IMR-90 (cell line): ENCODE results near the gene SRSF5. TPM values are rescaled to one million over a fixed set of nuclear protein-coding genes. Genes with fewer than 3 reads are reported as not detected.

Source experiments
- ATAC-seq: fragments of 200-7000 bp; cut with Tn5 transposase; 2 replicates; pipeline ENCODE4 v1.9.1; 2020; ENCODE audit warnings: low read depth, mild to moderate bottlenecking, moderate library complexity
- BruUV-seq: library from RNA; stranded (reverse); fragments of 400-500 nt; replicated peaks from 2 replicates; lab custom pipeline; 2021; lab: Mats Ljungman, UMichigan
- CTCF ChIA-PET: fragments of 300-600 bp; formaldehyde crosslinking; extraction: SDS; loops from one replicate; lab custom pipeline; 2021; ENCODE audit warnings: antibody characterized with exemption; lab: Yijun Ruan, JAX
- POLR2A ChIA-PET: fragments of 300-600 bp; sonication (Branson Sonifier 250); formaldehyde crosslinking; loops from one replicate; lab custom pipeline; 2022; ENCODE audit warnings: antibody characterized with exemption; ENCODE audit not compliant: unreplicated experiment; lab: Charles Lee
- DNase-seq: peaks from one replicate; pipeline ENCODE4 v3.0.0; 2013
- H2AFZ ChIP-seq: replicated peaks from 2 replicates; pipeline ENCODE3; 2013; ENCODE audit warnings: low read length, mild to moderate bottlenecking; ENCODE audit not compliant: poor library complexity
- H2AK5ac ChIP-seq: 2 replicates; pipeline ENCODE4 v1.6.1; 2013; ENCODE audit warnings: low read depth, low read length, inconsistent platforms
- H2AK9ac ChIP-seq: replicated peaks from 2 replicates; pipeline ENCODE3; 2013; ENCODE audit warnings: mild to moderate bottlenecking, low read depth, low read length, moderate library complexity; ENCODE audit not compliant: poor library complexity
- H2BK120ac ChIP-seq: 2 replicates; pipeline ENCODE4 v1.6.1; 2013; ENCODE audit warnings: low read depth, low read length, inconsistent platforms
- H2BK15ac ChIP-seq: 3 replicates; pipeline ENCODE4 v1.6.1; 2013; ENCODE audit warnings: low read depth, low read length, inconsistent platforms
- H2BK20ac ChIP-seq: 2 replicates; pipeline ENCODE4 v1.6.1; 2013; ENCODE audit warnings: low read depth, mild to moderate bottlenecking, inconsistent platforms, low read length, moderate library complexity
- H2BK5ac ChIP-seq: 2 replicates; pipeline ENCODE4 v1.6.1; 2013; ENCODE audit warnings: mild to moderate bottlenecking, low read depth, low read length, inconsistent platforms; ENCODE audit not compliant: poor library complexity, severe bottlenecking
- H3K14ac ChIP-seq: replicated peaks from 2 replicates; pipeline ENCODE4 v1.6.1; 2013; ENCODE audit warnings: low read depth, low read length, inconsistent platforms
- H3K18ac ChIP-seq: 2 replicates; pipeline ENCODE4 v1.6.1; 2013; ENCODE audit warnings: low read depth, low read length, control low read depth
- H3K23ac ChIP-seq: 2 replicates; pipeline ENCODE4 v1.6.1; 2013; ENCODE audit warnings: low read depth, low read length, inconsistent platforms
- H3K27ac ChIP-seq: 2 replicates; pipeline ENCODE4 v1.5.1; 2013; ENCODE audit warnings: mild to moderate bottlenecking, control low read depth, low read length; ENCODE audit not compliant: insufficient read depth
- H3K27me3 ChIP-seq: 2 replicates; pipeline ENCODE4 v1.6.1; 2013; ENCODE audit warnings: low read length; ENCODE audit not compliant: control insufficient read depth, insufficient read depth
- H3K36me3 ChIP-seq: 2 replicates; pipeline ENCODE4 v1.6.1; 2013; ENCODE audit warnings: low read length, mixed read lengths; ENCODE audit not compliant: control insufficient read depth, insufficient read depth
- H3K4ac ChIP-seq: 2 replicates; pipeline ENCODE4 v1.6.1; 2013; ENCODE audit warnings: low read depth, low read length, inconsistent platforms
- H3K4me1 ChIP-seq: 2 replicates; pipeline ENCODE4 v1.6.1; 2013; ENCODE audit warnings: low read length, mixed read lengths; ENCODE audit not compliant: control insufficient read depth, insufficient read depth
- H3K4me2 ChIP-seq: 2 replicates; pipeline ENCODE4 v1.6.1; 2013; ENCODE audit warnings: low read depth, mild to moderate bottlenecking, control low read depth, low read length, moderate library complexity
- H3K4me3 ChIP-seq: 2 replicates; pipeline ENCODE4 v1.5.1; 2013; ENCODE audit warnings: low read depth, mild to moderate bottlenecking, control low read depth, low read length, moderate library complexity; ENCODE audit not compliant: insufficient read depth
- H3K56ac ChIP-seq: 2 replicates; pipeline ENCODE4 v1.6.1; 2013; ENCODE audit warnings: low read length, inconsistent platforms; ENCODE audit not compliant: insufficient read depth; ENCODE audit errors: extremely low read depth
- H3K79me1 ChIP-seq, 2 experiments: 2 replicates each; pipeline ENCODE4 v1.6.1; 2013; ENCODE audit warnings: low read length in 2 of 2, inconsistent platforms in 1 of 2, low read depth in 1 of 2
- H3K9ac ChIP-seq: 2 replicates; pipeline ENCODE4 v1.6.1; 2013; ENCODE audit warnings: low read depth, low read length, control low read depth
- H3K9me1 ChIP-seq: 2 replicates; pipeline ENCODE4 v1.6.1; 2013; ENCODE audit warnings: low read length, inconsistent platforms; ENCODE audit not compliant: insufficient read depth
- H3K9me3 ChIP-seq: 2 replicates; pipeline ENCODE4 v1.6.1; 2013; ENCODE audit warnings: low read length; ENCODE audit not compliant: control insufficient read depth, insufficient read depth
- H4K20me1 ChIP-seq: 2 replicates; pipeline ENCODE4 v1.6.1; 2013; ENCODE audit warnings: low read length, inconsistent platforms; ENCODE audit not compliant: insufficient read depth
- H4K5ac ChIP-seq: 2 replicates; pipeline ENCODE4 v1.6.1; 2013; ENCODE audit warnings: mild to moderate bottlenecking, low read depth, low read length, control low read depth
- H4K8ac ChIP-seq, 2 experiments: 2 replicates each; pipeline ENCODE4 v1.6.1; 2013; ENCODE audit warnings: low read depth in 2 of 2, low read length in 2 of 2, control low read depth in 1 of 2, inconsistent platforms in 1 of 2
- H4K91ac ChIP-seq: 2 replicates; pipeline ENCODE4 v1.6.1; 2013; ENCODE audit warnings: low read depth, low read length, inconsistent platforms; ENCODE audit not compliant: insufficient read depth
- CEBPB ChIP-seq: IDR thresholded peaks from 2 replicates; pipeline ENCODE4 v1.6.1; 2012; ENCODE audit warnings: low read depth, low read length, improper control_type of control experiment
- CTCF ChIP-seq: conservative IDR thresholded peaks from 2 replicates; pipeline ENCODE4 v1.5.1; 2012; ENCODE audit warnings: mild to moderate bottlenecking, low read depth, low read length, improper control_type of control experiment
- ELK1 ChIP-seq: fragments of 150-350 bp; IDR thresholded peaks from 2 replicates; pipeline ENCODE4 v1.6.1; 2016; ENCODE audit warnings: low read depth, mild to moderate bottlenecking, low read length, moderate library complexity, borderline replicate concordance
- FOS ChIP-seq: fragments of 150-350 bp; IDR thresholded peaks from 2 replicates; pipeline ENCODE4 v1.6.1; 2016; ENCODE audit warnings: low read depth, low read length
- MAFK ChIP-seq: IDR thresholded peaks from 2 replicates; pipeline ENCODE4 v1.6.1; 2012; ENCODE audit warnings: low read depth, low read length, improper control_type of control experiment
- MAZ ChIP-seq: IDR thresholded peaks from 2 replicates; pipeline ENCODE4 v1.6.1; 2012; ENCODE audit warnings: low read depth, mild to moderate bottlenecking, low read length, improper control_type of control experiment, moderate library complexity, borderline replicate concordance
- MXI1 ChIP-seq: IDR thresholded peaks from 2 replicates; pipeline ENCODE4 v1.6.1; 2012; ENCODE audit warnings: low read depth, mild to moderate bottlenecking, low read length, moderate library complexity, borderline replicate concordance
- NFE2L2 ChIP-seq: fragments of 150-350 bp; IDR thresholded peaks from 2 replicates; pipeline ENCODE4 v1.6.1; 2016; ENCODE audit warnings: low read depth, mild to moderate bottlenecking, low read length
- POLR2A ChIP-seq: IDR thresholded peaks from 2 replicates; pipeline ENCODE4 v1.6.1; 2012; ENCODE audit warnings: mild to moderate bottlenecking, low read depth, low read length
- RAD21 ChIP-seq: IDR thresholded peaks from 2 replicates; pipeline ENCODE4 v1.6.1; 2012; ENCODE audit warnings: low read length, improper control_type of control experiment
- RCOR1 ChIP-seq: IDR thresholded peaks from 2 replicates; pipeline ENCODE4 v1.6.1; 2012; ENCODE audit warnings: mild to moderate bottlenecking, low read length, improper control_type of control experiment; ENCODE audit not compliant: insufficient replicate concordance
- USF2 ChIP-seq: fragments of 150-350 bp; IDR thresholded peaks from 2 replicates; pipeline ENCODE4 v1.6.1; 2017; ENCODE audit warnings: mild to moderate bottlenecking, antibody characterized with exemption, low read length, low read depth
- WGBS, 2 experiments: methylation state at CpG; one replicate each; pipeline versions ENCODE4 v1.1.5 to v1.1.7; 2013; ENCODE audit warnings: missing lambda C conversion rate in 2 of 2; ENCODE audit not compliant: insufficient read length in 1 of 2; ENCODE audit errors: extremely low coverage in 2 of 2; 5-methylcytosine and 5-hydroxymethylcytosine counted together
- dilution Hi-C: fragments of 300-500 bp; cut with HindIII; formaldehyde crosslinking; loops from one replicate; pipeline ENCODE4 v1.14.3; 2018; ENCODE audit warnings: low sequenced_read_pairs; ENCODE audit not compliant: unreplicated experiment
- in situ Hi-C: fragments of 300-500 bp; cut with MboI; formaldehyde crosslinking; loops from 3 replicates; pipeline ENCODE4 v1.14.3; 2019; ENCODE audit warnings: low sequenced_read_pairs, inconsistent platforms, mixed read lengths
- intact Hi-C: fragments of 100-400 bp; cut with micrococcal nuclease; formaldehyde crosslinking; loops from 2 replicates; pipeline ENCODE4 v1.10.0; 2022
- polyA plus RNA-seq, 3 experiments: library from polyadenylated mRNA; depleted of rRNA; stranded (reverse); fragments of >200 nt; gene quantifications; 2 replicates each; pipeline ENCODE4 v1.2.3, GENCODE V29; 2012; ENCODE audit warnings: low replicate concordance in 1 of 3
- total RNA-seq: library from RNA; depleted of rRNA; stranded (reverse); fragments of >200 nt; gene quantifications from 2 replicates; pipeline ENCODE4 v1.2.3, GENCODE V29; 2012

SRSF5 gene
- total and polyA plus RNA-seq, 2 of the 4 experiments (the other 2 are of a cell fraction) = 29.4 to 229 TPM

GRCh38 chr14:69815556-69815955, 48.6 kb downstream of the SRSF5 start:
- ChIA-PET POLR2A (no interaction called here), CTCF (interaction anchor here (1.7 kb wide), 1 partner anchor 213 kb away, joined by 7 read pairs; no protein-coding TSS in a partner anchor)
- no peak overlapping the region for H3K4me3 ChIP-seq
- H3K14ac ChIP-seq = no peak overlapping the region
- no peaks in the 10 kb centered on the region for H3K9me1 ChIP-seq
- H3K79me1 ChIP-seq = no peaks in the 10 kb centered on the region
- no peaks in the 10 kb centered on the region for H3K4me1 ChIP-seq
- DNase-seq (no peak), ATAC-seq (no peak)
- H3K4ac ChIP-seq = no peak overlapping the region
- H3K4me2 ChIP-seq = no peak overlapping the region
- H3K36me3 ChIP-seq = no peaks in the 10 kb centered on the region
- in situ Hi-C loops = loop anchor here (5.0 kb wide), 1 partner anchor 212 kb away; no protein-coding TSS in a partner anchor
- H2BK5ac ChIP-seq = no peak overlapping the region
- no peak overlapping the region for H2AK5ac ChIP-seq
- H3K27ac ChIP-seq = no peak overlapping the region
- intact Hi-C loops = loop anchor here (5.0 kb wide), 1 partner anchor 502 kb away; no protein-coding TSS in a partner anchor
- no peak overlapping the region for H3K56ac ChIP-seq
- H3K18ac ChIP-seq = no peak overlapping the region
- peaks cover 42% of the 10 kb centered on the region for H3K27me3 ChIP-seq
- no peak overlapping the region for H3K23ac ChIP-seq
- no peak overlapping the region for H4K91ac ChIP-seq
- no peaks in the 10 kb centered on the region for H4K20me1 ChIP-seq
- no peak overlapping the region for H4K8ac ChIP-seq
- no peak for TF ChIP-seq NFE2L2
- TF ChIP-seq ELK1 = no peak
- no peak for TF ChIP-seq POLR2A
- no peak for TF ChIP-seq MXI1
- TF ChIP-seq CEBPB = no peak
- TF ChIP-seq RAD21 = no peak
- TF ChIP-seq RCOR1 = no peak
- TF ChIP-seq MAZ = no peak
- TF ChIP-seq CTCF = no peak
- TF ChIP-seq MAFK = no peak
- TF ChIP-seq FOS = no peak
- no peak for TF ChIP-seq USF2
- no peak overlapping the region for H2BK15ac ChIP-seq
- no TSS peak for BruUV-seq
- H3K9me3 ChIP-seq = no peaks in the 10 kb centered on the region
- no peak overlapping the region for H4K5ac ChIP-seq
- no peak overlapping the region for H3K9ac ChIP-seq
- dilution Hi-C loops = no loop called here
- H2AK9ac ChIP-seq = no peak overlapping the region
- no peak overlapping the region for H2BK20ac ChIP-seq
- H2BK120ac ChIP-seq = no peak overlapping the region
- WGBS, 2 experiments = 20% methylated on average over 1 of the region's 5 CpGs; no CpG with 5 or more reads in 1 of the 2 experiments
- no peak overlapping the region for H2AFZ ChIP-seq
